Measurements from ENCODE around the gene C1orf167. TPM values are rescaled to one million over a fixed set of nuclear protein-coding genes. Genes with fewer than 3 reads are reported as not detected.

Gene C1orf167
- total RNA-seq, 1 donor from 2014 or later = 0.68 TPM

DNA sequence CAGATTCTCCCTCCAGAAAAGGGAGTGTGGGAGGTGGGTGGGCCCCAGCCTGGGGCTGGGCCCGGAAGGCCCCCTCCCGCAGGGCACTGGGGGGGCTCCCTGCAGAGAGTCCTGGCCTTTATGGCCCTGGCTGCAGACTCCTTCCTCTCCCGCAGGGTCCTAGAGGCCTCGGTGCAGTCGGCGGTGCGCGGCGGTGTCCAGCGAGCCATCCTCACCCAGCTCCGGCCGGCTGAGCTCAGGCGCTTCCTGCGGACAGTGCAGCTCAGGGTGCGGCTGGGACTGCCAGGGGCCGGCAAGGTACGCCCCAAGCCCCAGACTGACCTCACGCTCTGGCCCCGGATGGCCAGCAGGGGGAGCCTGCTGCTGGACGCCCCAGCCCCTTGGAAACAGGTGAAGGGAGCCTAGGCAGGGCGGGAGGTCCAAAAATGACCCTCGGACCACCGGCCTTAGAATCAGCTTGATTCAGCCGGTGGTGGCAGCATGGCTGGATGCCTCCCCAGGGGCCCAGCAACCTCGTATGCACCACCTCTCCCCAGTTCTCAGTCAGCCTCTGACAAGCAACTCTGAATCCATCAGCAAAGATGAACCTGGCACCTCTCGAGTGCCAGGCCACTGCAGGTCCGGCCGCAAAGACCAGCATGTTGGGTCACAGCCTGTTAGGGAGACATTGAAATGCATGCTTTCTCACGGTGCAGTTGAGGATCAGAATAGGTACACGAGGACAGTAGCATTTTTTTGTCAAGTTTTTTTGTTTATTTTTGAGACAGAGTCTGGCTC is 23.2 kb downstream of the C1orf167 start:
- peak; percentile 67 for DNase-seq (ENCODE audit: low spot score)

DNA sequence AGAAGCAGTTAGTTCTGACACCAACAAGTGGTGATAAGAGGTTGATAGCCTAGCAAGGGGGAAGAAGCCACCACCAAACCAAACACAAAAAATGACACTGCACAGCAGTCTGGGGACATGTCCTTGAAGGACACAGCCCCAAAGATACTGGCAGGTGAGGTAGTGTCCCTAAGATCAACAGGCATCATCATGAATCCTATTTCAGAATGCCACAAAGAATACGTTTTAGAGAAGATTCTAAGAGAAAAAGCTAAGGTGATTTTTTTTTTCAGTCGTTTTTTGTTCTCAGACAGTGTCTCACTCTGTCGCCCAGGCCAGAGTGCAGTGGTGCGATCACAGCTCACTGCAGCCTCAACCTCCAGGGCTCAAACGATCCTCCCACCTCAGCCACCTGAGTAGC is 24.2 kb downstream of the C1orf167 start:
- no peak for DNase-seq (ENCODE audit: low spot score)

DNA sequence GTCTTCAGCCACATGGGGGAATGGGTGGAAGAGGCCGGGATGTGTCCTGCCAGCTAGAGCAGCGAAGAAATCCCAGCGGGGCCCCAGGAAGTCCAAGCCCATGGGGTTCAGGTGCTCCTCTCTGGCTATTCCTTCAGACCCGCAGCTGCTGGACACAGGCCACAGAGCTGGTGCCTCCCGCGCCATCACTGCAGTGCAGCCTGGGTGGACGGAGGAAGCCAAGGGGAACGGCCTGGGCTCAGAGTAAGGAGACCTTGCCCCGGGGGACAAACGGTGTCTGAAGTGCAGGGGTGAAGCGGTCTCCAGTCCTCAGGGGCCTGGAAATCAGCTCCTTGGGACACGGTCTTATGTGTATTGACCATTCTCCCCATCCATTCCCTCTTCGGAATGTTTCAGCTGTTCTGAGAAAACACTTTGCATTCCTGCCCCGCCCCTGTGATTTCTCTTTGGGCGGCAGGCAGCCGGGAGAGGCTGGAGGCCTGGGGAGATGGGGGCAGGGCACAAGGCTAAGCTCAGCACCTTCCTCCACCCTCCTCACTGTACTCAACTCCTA is 25.3 kb downstream of the C1orf167 start:
- DNase-seq (ENCODE audit: low spot score) = peak; percentile 80

- DNase-seq (ENCODE audit: low spot score) = no peak
Observed at GRCh38 chr1:11787804-11788436, 25.9 kb downstream of the C1orf167 start.

DNA sequence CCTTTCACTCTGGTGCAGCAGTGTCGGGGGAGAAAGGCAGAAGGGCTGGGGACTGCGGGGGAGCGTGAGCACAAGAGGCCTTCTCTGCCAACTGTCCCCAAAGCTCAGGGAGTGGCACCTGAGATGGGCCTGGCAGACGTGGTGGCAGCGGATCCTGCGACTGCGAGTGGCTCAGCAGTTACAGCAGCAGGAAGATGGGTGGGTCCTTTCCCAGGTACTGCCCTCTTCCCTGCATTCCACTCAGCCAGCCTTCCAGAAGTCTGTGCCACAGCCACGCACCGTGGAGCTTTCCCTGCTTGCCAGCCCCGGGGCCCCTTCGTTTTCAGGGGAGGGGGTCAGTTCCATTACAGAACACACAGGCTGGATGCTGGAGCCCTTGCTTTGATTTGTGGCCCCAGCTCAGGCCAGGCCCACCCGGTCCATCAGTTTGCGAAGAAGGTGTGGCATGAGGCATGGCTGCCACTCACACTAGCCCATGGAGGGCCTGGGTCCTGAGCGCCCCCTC is 26.6 kb downstream of the C1orf167 start:
- no peak for DNase-seq (ENCODE audit: low spot score)

DNA sequence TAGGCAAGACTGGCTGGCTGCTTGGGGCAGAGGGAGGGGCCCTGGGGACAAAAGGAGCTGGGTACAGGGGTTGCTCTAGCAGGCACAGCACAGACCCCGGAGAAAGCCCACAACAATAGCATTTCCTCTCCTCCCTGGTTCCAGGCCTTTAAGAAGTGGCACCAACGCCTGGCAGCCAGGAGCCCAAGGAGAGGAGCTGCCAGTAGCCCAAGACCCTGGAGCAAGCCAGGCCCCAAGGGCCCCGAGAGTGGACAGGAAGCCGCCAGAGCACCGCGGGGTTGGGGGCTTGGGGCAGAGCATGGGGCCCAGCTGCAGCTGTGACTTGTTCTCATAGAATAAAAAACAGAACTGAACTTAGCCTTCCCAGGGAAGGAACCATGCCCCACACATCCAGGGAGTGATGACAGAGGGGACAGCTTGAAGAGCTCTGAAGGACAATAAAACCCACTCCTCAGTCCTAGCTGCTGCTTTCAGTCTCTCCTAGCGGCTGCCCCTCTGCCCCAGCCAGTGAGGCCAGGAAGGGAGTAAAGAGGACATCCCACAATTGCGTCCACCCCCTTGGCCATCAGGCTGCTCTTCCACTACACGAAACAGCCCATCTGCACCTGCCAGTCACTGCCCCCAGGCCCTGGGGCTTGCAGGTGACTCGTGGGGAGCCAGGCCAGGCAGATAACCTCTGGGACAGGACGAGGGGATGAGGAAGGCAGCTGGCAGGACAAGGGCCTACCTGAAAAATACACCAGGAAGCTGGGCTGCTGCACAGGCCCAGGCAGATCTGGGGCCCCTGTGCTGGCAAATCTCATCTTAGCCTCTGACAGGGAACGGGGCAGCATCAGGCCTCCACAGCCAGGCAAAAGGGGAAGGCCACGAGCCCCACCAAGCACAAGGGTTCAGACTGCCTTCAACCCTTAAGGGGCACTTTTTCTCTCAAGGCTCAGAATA is 27.4 kb downstream of the C1orf167 start:
- DNase-seq (ENCODE audit: low spot score) = no peak

DNA sequence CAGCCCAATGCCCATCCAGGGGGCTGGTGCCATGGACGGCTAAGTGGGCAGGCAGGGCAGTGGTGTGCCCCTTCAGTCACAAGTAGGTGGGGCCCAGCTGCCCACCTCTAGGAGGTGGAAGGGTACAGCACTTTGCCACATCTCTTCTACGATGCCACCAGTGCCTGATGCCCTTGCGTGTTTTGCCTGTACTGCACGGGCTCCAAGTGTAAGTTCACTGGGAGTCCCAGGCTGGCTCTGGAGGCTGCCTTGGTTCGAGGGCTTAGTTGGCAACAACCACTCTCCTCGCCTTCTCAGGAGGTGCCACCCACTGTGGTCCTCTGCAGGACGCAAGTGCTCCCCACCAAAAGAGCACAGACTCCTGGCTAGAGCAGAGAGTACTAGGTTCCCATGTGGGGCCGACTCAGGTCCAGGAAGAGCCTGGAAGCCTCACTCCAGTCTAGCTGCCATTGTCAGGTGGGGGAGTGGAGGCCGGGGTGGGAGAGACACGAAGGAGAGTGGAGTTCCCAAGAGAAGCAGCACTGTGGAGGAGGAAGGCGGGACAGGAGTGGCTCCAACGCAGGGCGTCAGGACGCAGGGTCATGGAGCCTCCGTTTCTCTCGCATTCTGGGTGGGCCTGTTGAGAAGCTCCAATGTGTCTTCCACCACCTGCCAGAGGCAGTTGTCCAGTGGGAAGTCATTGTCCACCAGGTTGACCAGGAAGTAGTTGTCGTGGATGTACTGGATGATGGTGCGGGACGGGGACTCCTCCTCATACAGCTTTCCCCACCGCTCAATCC is 28.3 kb downstream of the C1orf167 start:
- no peak for DNase-seq (ENCODE audit: low spot score)

DNA sequence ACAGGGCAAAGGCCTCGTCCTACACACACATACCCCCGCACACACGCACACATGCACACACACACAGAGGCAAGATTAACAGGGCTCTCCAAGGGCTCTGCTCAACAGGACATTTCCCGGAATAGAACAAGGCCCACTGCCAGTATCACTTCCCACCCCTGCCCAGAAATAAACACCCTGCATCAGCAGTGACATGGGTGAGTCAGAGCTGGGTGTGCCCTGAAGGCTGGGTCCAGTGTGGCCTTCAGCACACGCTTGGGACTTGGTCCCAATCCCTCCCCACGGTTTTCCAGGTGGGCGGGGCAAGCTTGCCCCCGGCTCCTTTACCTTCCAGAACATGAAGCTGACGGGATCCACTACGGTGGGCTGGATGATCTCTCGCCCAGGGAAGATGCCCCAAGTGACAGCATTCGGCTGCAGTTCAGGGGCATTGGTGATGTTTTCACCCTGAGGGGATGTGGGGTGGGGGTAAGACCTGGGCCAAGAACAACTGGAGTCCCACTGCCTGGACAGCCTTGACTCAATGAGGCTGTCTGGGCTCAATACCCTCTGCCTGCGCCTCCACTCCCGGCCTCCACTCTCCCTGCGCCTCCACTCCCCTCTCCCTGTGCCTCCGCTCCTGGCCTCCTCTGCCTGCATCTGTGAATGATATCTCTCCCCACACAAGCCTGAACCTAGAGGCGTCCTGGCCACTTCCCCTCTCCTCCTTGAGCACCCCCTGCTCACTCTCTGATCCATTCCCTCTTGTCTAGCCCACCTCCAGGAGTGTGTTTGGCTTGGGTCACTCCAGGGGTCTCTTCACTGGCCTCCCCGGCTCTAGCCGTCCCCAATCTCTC is 29.1 kb downstream of the C1orf167 start:
- DNase-seq (ENCODE audit: low spot score) = peak; percentile 93

GRCh38 chr1:11792106-11792505 is 30.1 kb downstream of the C1orf167 start:
- no peak for DNase-seq (ENCODE audit: low spot score)

DNA sequence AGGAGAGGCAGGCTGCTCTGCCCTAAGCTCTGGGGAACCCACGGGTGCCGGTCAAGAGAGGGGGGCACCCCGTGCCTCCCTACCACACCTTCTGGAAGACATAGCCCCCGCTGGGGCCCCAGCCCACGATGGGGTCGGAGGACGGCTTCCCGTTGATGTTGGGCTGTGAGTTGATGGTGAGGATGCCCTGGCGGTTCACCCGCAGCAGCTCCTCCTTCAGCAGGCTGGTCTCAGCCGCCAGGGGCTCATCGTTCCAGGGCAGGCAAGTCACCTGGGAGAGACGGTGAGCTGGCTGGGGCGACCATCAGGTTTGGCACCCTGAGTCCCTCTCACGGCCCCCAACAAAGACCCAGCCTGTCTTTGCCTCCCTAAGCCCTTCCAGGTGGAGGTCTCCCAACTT is 31.8 kb downstream of the C1orf167 start:
- no peak for DNase-seq (ENCODE audit: low spot score)

DNA sequence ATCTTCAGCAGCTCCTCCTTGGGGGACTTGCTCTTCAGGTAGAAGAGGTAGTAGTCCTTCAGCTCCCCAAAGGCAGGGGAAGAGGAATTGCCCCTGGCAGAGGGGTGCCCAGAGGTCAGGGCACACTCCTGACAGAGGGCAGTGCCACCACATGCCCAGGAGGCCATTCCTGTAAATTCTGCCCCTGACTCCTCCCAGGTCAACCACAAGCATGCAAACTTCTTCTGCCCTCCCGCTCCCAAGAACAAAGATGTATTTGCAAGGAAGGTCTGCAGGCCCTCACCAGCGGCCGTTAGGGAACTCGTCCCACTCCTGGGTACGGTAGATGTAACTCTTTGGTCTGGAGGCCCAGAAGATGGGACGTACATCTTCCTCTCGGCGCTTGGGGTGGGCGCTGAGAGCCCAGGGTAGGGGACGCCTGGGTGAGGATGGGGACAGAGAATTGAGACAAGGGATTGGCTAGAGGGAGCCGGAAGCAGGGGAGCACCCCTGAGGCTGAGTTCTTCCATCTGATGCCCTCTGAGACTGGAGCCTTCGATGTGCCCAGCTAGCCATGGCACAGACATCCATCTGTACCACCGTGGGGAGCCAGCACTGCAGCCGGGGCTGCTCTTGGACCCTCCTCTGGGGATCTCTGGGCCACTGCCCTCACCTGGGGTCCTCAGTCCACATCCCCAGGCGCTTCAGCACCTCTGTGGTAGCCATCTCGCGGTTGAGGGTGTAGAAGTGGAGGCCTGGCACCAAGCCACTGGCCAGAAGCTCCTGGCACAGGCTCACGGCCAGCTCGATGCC is 32.6 kb downstream of the C1orf167 start:
- DNase-seq (ENCODE audit: low spot score) = no peak

- no peak for DNase-seq (ENCODE audit: low spot score)
Observed at GRCh38 chr1:11795238-11795890, 33.4 kb downstream of the C1orf167 start.

DNA sequence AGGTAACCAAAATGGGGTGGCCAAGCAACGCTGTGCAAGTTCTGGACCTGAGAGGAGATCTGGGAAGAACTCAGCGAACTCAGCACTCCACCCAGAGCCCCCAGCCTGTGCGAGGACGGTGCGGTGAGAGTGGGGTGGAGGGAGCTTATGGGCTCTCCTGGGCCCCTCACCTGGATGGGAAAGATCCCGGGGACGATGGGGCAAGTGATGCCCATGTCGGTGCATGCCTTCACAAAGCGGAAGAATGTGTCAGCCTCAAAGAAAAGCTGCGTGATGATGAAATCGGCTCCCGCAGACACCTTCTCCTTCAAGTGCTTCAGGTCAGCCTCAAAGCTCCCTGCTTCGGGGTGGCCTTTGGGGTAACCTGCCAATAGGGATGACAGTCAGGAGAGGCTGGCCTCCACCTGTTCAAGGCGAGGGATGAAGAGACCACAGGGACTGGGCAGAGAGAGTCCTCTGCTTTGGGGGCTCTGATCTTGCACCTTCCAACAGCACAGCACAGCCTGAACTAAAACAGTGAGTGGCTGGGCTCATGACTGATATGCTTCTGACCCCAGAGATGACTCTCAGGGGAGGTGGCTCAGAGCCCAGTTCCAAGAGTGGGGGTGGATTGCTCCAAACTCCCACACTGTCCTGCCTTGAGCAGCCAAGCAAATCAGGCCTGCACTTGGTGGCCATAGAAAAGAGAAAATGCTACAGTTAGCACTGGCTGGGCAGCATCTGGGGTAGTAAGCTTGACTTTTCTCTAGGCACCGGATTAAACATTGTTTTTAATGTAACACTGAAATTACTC is 34.2 kb downstream of the C1orf167 start:
- DNase-seq (ENCODE audit: low spot score) = no peak

GRCh38 chr1:11797525-11798216 is 35.7 kb downstream of the C1orf167 start:
- no peak for DNase-seq (ENCODE audit: low spot score)

DNA sequence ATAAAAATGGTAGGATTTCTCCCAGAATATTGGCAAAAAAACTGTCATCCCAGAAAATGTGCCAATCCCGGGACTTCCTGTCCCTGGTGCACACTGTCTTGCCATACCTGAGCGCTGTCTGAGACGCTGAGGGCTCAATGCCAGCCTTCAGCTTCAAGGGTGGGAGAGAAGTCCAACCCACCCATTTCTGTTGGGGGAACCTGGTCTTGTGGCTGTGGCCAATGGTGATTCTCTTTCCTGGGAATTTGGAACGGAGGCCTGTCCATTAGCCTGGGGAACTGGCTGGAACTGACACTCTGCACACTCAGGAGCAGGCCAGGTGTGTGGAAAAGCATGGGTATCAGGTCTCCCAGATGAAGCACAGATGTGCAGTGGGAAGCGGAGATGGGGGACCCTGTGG is 37.1 kb downstream of the C1orf167 start:
- DNase-seq (ENCODE audit: low spot score) = no peak

GRCh38 chr1:11799896-11800295 is 37.9 kb downstream of the C1orf167 start:
- DNase-seq (ENCODE audit: low spot score) = no peak

- DNase-seq (ENCODE audit: low spot score) = no peak
Observed at GRCh38 chr1:11800391-11800755, 38.4 kb downstream of the C1orf167 start.

All from ureter (tissue), 1 donor.